Measurements from ENCODE around the gene FBXO45.

The FBXO45 gene

DNA sequence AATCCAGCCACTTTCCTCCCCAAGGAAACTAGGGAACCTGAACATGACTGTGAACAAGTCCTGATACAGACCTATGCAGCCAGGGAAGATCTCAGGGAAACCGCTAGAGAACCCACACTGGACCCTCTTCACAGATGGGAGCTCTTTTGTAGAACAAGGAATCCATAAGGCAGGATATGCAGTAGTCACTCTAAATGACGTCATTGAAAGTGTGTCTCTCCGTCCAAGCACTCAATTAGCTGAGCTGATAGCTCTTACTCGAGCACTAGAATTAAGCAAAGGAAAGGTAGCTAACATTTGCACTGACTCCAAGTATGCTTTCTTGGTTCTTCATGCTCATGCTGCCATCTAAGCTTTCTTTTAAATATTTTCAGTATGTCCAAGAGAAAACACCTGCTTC, 43.3 kb upstream of the FBXO45 start:
- TF ChIP-seq, protein P1, sequence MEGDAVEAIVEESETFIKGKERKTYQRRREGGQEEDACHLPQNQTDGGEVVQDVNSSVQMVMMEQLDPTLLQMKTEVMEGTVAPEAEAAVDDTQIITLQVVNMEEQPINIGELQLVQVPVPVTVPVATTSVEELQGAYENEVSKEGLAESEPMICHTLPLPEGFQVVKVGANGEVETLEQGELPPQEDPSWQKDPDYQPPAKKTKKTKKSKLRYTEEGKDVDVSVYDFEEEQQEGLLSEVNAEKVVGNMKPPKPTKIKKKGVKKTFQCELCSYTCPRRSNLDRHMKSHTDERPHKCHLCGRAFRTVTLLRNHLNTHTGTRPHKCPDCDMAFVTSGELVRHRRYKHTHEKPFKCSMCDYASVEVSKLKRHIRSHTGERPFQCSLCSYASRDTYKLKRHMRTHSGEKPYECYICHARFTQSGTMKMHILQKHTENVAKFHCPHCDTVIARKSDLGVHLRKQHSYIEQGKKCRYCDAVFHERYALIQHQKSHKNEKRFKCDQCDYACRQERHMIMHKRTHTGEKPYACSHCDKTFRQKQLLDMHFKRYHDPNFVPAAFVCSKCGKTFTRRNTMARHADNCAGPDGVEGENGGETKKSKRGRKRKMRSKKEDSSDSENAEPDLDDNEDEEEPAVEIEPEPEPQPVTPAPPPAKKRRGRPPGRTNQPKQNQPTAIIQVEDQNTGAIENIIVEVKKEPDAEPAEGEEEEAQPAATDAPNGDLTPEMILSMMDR (IDR thresholded peaks at IDR 0.05; ENCODE audit: control extremely low read depth, extremely low read depth, low read depth, missing control alignments) = no peak
- CTCF ChIA-PET = interaction anchor here (1.0 to 1.2 kb wide), 4 partner anchors 20 to 44 kb away, joined by 4 to 5 read pairs (median 4); partner anchors contain the start of genes FBXO45, RNF168 and WDR53
- POLR2A ChIA-PET = no interaction called here
- DNase-seq (ENCODE audit: extremely low spot score) = no peak

DNA sequence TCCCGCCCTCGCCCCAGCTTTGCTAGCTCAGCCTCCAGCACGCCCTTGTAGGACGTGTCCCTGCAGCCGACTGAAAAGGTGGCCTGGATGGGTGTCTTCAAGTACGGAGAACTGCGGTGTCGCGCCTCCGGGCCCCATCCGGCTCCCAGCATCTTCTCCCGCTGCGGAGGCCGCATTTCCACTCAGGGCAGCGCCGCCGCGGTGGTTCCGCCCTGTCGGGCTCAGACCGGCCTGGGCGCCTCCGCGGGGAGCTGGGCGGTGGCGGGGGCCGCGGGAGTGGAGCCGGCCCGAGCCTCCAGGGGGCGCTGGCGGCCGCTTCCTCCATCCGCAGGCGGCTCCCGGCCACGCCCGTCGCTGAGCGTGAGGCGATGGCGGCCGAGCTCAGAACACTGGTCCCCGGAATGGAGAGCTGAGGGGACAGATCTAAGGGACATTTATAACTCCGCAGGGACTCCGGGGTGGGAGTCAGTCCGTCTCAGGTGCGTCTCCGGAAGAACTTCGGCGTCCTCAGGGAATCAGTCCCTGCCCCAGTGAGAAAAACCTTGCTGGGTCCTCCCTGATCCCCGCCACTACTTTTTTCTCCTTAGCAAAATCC, 39.7 kb upstream of the FBXO45 start:
- CTCF ChIA-PET = interaction anchor here (0.6 to 4.2 kb wide), 54 partner anchors 8 to 472 kb away, joined by 3 to 30 read pairs (median 4); partner anchors contain the start of genes FBXO45, NCBP2, RNF168 and SENP5
- POLR2A ChIA-PET = interaction anchor here (0.5 to 0.7 kb wide), 2 partner anchors 63 to 247 kb away, joined by 4 to 7 read pairs; no protein-coding TSS in a partner anchor
- DNase-seq (ENCODE audit: extremely low spot score) = peak; percentile 91
- TF ChIP-seq, protein P1 (IDR thresholded peaks at IDR 0.05; ENCODE audit: control extremely low read depth, extremely low read depth, low read depth, missing control alignments) = peak; percentile 82

DNA sequence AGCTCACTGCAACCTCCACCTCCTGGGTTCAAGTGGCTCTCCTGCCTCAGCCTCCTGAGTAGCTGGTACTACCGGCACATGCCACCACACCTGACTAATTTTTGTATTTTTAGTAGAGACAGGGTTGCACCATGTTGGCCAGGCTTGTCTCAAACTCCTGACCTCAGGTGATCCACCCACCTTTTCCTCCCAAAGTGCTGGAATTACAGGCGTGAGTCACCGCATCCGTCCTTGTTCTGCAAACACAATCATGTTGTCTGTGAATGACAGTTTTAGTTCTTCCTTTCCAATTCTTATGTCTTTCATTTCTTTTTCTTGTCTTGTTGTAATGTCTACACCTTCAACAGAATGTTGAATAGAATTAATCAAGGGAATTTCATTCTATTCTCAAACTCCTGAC, 37.0 kb upstream of the FBXO45 start:
- ChIA-PET POLR2A (no interaction called here), CTCF (interaction anchor here (0.8 to 3.4 kb wide), 3 partner anchors 9 to 155 kb away, joined by 3 to 17 read pairs (median 7); no protein-coding TSS in a partner anchor)
- DNase-seq (ENCODE audit: extremely low spot score) = no peak
- TF ChIP-seq, protein P1 (IDR thresholded peaks at IDR 0.05; ENCODE audit: control extremely low read depth, extremely low read depth, low read depth, missing control alignments) = no peak

DNA sequence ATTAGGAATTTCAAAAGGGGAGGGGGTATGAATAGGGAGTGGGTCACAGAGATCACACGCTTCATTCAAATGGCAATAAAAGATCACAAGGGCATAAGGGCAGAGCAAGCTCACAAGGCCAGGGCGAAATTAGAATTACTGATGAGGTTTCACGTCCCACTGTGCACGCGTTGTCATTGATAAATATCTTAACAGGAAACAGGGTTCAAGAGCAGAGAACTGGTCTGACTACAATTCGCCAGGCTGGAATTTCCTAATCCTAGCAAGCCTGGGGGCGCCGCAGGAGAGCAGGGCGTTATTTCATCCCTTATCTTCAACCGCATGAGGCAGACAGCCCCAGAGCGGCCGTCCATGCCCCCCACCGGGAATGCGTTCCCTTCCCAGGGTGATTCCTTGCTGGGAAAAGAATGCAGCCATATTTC, 35.2 kb upstream of the FBXO45 start:
- CTCF ChIA-PET = no interaction called here
- TF ChIP-seq, protein P1 (IDR thresholded peaks at IDR 0.05; ENCODE audit: control extremely low read depth, extremely low read depth, low read depth, missing control alignments) = no peak
- no peak for DNase-seq (ENCODE audit: extremely low spot score)
- POLR2A ChIA-PET = no interaction called here

DNA sequence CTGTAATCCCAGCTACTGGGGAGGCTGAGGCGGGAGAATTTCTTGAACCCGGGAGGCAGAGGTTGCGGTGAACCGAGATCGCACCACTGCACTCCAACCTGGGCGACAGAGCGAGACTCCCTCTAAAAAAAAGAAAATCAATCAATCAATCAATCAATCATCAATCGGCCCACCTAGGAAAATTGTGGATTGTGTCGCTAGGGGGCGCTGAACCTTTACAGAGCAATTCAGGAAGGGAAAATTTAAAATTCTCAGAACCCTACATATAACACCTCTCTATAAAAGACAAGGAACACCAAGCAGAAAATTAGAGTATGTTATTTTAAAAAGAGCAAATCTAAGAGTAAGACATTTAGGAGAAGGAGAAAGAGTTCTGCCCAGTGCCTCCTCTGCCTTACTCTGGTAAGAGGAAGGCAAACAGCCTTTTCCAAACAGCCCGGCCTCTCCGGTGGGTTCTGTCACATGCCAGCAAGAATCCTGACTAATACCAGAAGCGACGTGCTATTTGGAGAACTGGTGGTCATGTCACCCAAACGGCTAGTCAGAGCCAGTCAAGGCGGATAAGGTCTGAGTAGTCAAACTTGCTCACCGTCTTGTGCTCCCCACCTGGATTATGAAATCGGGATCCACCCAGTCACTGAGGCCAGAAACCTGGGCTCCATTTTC, 31.0 kb upstream of the FBXO45 start:
- peak; percentile 39 for DNase-seq (ENCODE audit: extremely low spot score)
- CTCF ChIA-PET = interaction anchor here (0.8 to 3.7 kb wide), 10 partner anchors 9 to 438 kb away, joined by 3 to 24 read pairs (median 3); partner anchors contain the start of gene WDR53
- POLR2A ChIA-PET = no interaction called here
- TF ChIP-seq, protein P1 (IDR thresholded peaks at IDR 0.05; ENCODE audit: control extremely low read depth, extremely low read depth, low read depth, missing control alignments) = peak; percentile 64

DNA sequence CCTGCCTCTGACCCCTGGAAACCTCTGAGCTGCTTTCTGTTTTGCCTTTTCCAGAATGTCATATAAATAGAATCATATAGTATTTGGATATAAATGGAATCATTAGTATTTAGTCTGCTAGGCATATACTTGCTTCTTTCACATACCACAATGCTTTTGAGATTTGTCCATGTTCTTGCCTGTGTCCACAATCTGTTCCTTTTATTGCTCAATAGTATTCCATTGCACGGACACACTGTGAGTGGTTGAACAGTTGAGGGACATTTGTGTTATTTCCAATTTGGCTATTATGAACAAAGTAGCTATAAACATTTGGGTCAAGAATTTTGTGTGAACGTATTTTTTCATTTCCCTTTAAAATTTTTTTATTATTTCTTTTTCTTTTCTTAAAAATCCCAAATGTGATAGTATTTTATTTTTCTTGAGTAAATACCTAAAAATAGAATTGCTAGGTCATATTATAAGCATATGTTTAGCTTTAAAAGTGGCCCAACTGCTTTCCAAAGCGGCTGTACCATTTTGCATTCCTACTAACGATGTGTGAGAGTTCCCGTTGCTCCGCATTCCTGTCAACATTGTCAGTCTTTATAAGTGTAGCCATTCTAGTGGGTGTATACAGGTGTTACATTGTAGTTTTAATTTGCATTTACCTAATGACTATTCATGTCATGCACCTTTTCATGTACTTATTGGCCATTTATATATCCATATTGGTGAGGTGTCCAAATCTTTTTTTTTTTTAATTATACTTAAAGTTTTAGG, 26.6 kb upstream of the FBXO45 start:
- TF ChIP-seq, protein P1 (IDR thresholded peaks at IDR 0.05; ENCODE audit: control extremely low read depth, extremely low read depth, low read depth, missing control alignments) = no peak
- DNase-seq (ENCODE audit: extremely low spot score) = no peak
- CTCF ChIA-PET = no interaction called here
- POLR2A ChIA-PET = no interaction called here

Measured in GM10248 (cell line).